ENCODE results near the gene DIP2A.
A peak's percentile ranks its signal among the peaks of the same experiment; 100 is the strongest.

DIP2A gene

DNA sequence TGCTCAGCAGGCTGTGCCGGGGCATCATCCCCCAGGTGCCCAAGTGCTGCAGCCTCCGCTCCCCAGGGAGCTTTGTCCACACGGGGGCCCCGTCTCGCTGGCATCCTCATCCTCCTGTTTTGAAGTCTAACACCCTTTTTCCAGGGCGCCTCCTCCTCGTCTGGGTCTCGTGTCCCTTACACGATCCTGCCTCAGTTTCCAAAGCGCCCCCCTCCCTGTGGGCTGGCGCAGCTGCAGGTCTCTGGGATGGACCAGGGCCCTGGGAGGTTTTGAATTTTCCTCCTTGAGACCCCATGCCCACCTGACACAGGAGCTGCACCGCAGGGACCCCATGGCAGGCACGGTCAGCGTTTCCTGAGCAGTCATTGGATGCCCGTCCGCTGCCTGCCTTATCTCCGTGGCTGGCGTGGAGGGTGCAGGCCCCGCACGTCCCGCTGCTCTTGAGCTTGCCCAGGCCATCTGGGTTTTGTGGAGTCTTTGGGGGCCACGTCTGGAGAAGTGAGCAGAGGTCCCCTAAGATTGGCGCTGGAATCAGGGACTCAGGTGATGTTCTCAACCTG is 37.4 kb upstream of the DIP2A start:
- Histone ChIP-seq H2BK12ac (ENCODE audit: low read length) (no peak overlapping the region), H3K18ac (ENCODE audit: low read length) (no peak overlapping the region), H4K8ac (ENCODE audit: low read depth, low read length) (no peak overlapping the region), H3K23ac (ENCODE audit: low read depth, low read length, poor library complexity) (peak overlapping the region; percentile 14), H3K4ac (ENCODE audit: low read length) (no peak overlapping the region), H3K27me3 (ENCODE audit: control insufficient read depth in 3 of 3, insufficient read depth in 3 of 3, low read depth in 1 of 3, low read length in 3 of 3) (no peaks in the 10 kb centered on the region), H3K27ac (replicated peaks; ENCODE audit: low read length) (no peak overlapping the region), H3K36me3 (replicated peaks in 1 of 2; ENCODE audit: control insufficient read depth in 2 of 2, insufficient read depth in 2 of 2, low read length in 2 of 2) (peaks cover 25 to 78% of the 10 kb centered on the region in 2 donors), H2BK15ac (ENCODE audit: low read length) (no peak overlapping the region), H3K79me1 (ENCODE audit: low read depth, low read length) (peaks cover 4% of the 10 kb centered on the region), H3K9ac (ENCODE audit: low read depth, low read length, poor library complexity) (no peak overlapping the region), H3K9me3 (replicated peaks in 1 of 2; ENCODE audit: control insufficient read depth in 2 of 2, insufficient read depth in 1 of 2, low read depth in 1 of 2, low read length in 2 of 2) (peaks cover 0 to 2% of the 10 kb centered on the region in 2 donors), H4K91ac (ENCODE audit: low read depth, low read length, poor library complexity) (no peak overlapping the region), H2BK120ac (ENCODE audit: low read depth, low read length) (no peak overlapping the region), H2AFZ (ENCODE audit: low read length) (no peak overlapping the region), H3K4me1 (ENCODE audit: control insufficient read depth in 2 of 2, insufficient read depth in 1 of 2, low read depth in 1 of 2, low read length in 2 of 2) (peaks cover 2 to 3% of the 10 kb centered on the region in 2 donors), H2AK5ac (ENCODE audit: low read depth, low read length) (no peak overlapping the region), H3K4me2 (ENCODE audit: insufficient read depth, low read length, poor library complexity, severe bottlenecking) (no peak overlapping the region), H3K4me3 (ENCODE audit: low read length in 2 of 2) (peak overlapping the region in 1 of 2 donors; percentile 16), H2BK5ac (ENCODE audit: low read length) (no peak overlapping the region), H3K14ac (ENCODE audit: low read length) (no peak overlapping the region)
- no peak for DNase-seq (ENCODE audit: low spot score)
- WGBS, 2 donors (ENCODE audit: extremely low coverage in 2 of 2, insufficient read length in 2 of 2, insufficient replicate concordance in 1 of 2), result no CpG with 5 or more reads among the region's 23 CpGs

DNA sequence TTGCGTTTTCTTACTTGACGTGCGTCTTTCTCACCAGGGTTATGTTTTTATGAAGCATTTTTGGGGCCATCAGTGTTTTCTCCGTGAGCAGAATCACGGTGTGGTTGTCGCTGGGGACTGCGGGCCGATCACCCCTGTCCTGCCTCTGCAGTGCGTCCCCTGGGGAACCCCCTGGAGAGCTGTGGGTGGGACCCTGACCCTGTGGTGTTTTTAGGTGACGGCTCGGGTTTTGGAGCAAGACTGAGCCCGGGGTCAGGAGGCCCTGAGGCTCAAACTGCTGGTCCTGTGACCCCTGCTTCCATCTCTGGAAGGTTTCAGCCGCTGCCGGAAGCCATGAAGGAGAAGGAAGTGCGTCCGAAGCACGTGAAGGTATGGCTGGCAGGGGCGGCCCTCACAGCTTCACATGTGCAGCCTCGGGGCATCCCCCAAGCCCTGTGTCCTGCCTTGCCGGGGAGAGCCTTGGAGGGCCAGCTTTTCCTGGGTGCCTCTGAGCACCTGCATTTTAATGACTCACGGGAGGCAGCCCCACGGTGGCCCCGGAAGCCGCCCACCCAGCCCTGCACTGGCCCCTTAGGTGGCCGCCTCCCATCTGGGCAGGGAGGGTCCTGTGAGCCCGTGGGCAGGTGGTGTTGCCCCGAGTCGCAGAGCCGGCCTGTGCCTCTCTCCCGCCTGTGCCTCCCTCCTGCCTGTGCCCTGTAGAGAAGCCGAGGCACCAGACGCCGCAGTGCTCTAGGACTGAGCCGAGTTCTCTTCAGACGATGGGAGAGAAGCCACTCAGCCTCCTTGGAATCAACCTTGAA is 36.7 kb upstream of the DIP2A start:
- Histone ChIP-seq H4K8ac (ENCODE audit: low read depth, low read length) (no peak overlapping the region), H2AK5ac (ENCODE audit: low read depth, low read length) (no peak overlapping the region), H3K79me1 (ENCODE audit: low read depth, low read length) (peaks cover 2% of the 10 kb centered on the region), H2BK15ac (ENCODE audit: low read length) (no peak overlapping the region), H3K4me3 (ENCODE audit: low read length in 2 of 2) (no peak overlapping the region), H3K18ac (ENCODE audit: low read length) (no peak overlapping the region), H3K36me3 (replicated peaks in 1 of 2; ENCODE audit: control insufficient read depth in 2 of 2, insufficient read depth in 2 of 2, low read length in 2 of 2) (peaks cover 25 to 78% of the 10 kb centered on the region in 2 donors), H3K4me2 (ENCODE audit: insufficient read depth, low read length, poor library complexity, severe bottlenecking) (no peak overlapping the region), H3K9me3 (replicated peaks in 1 of 2; ENCODE audit: control insufficient read depth in 2 of 2, insufficient read depth in 1 of 2, low read depth in 1 of 2, low read length in 2 of 2) (peaks cover 0 to 2% of the 10 kb centered on the region in 2 donors), H3K14ac (ENCODE audit: low read length) (no peak overlapping the region), H2BK5ac (ENCODE audit: low read length) (no peak overlapping the region), H3K4me1 (ENCODE audit: control insufficient read depth in 2 of 2, insufficient read depth in 1 of 2, low read depth in 1 of 2, low read length in 2 of 2) (peaks cover 2 to 3% of the 10 kb centered on the region in 2 donors), H2BK12ac (ENCODE audit: low read length) (no peak overlapping the region), H4K91ac (ENCODE audit: low read depth, low read length, poor library complexity) (no peak overlapping the region), H2AFZ (ENCODE audit: low read length) (no peak overlapping the region), H3K27me3 (ENCODE audit: control insufficient read depth in 3 of 3, insufficient read depth in 3 of 3, low read depth in 1 of 3, low read length in 3 of 3) (no peaks in the 10 kb centered on the region), H3K23ac (ENCODE audit: low read depth, low read length, poor library complexity) (no peak overlapping the region), H3K27ac (replicated peaks; ENCODE audit: low read length) (no peak overlapping the region), H3K4ac (ENCODE audit: low read length) (no peak overlapping the region), H3K9ac (ENCODE audit: low read depth, low read length, poor library complexity) (no peak overlapping the region), H2BK120ac (ENCODE audit: low read depth, low read length) (no peak overlapping the region)
- WGBS, 2 donors (ENCODE audit: extremely low coverage in 2 of 2, insufficient read length in 2 of 2, insufficient replicate concordance in 1 of 2), result no CpG with 5 or more reads among the region's 35 CpGs
- DNase-seq (ENCODE audit: low spot score), result no peak

DNA sequence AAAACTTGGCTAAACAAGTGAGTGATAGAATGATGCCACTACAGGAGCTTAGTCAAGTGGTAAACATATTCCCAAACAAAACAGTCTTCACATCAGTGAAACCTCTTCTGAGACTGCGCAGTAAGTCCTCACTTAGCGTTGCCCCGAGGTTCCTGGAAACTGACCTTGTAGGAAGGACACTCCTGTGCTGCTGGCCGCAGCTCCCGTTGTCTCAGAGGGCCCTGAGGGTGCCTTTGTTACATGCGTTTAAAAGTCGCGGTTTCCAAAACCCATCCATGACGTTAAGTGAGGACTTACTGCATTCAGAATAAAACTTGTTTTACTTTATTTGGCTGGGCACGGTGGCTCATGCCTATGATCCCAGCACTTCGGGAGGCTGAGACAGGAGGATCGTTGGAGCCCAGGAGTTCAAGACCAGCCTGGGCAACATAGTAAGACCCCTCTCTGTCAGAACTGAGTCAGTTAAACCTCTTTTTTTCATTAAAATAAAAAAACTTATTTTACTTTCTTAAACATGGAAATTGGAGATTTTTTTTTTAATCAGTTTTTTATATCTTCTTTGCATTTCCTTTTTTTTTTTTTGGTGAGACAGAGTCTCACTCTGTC is 36.0 kb upstream of the DIP2A start:
- Histone ChIP-seq H3K18ac (ENCODE audit: low read length) (no peak overlapping the region), H3K27me3 (ENCODE audit: control insufficient read depth in 3 of 3, insufficient read depth in 3 of 3, low read depth in 1 of 3, low read length in 3 of 3) (no peaks in the 10 kb centered on the region), H3K79me1 (ENCODE audit: low read depth, low read length) (peaks cover 2% of the 10 kb centered on the region), H2BK120ac (ENCODE audit: low read depth, low read length) (no peak overlapping the region), H3K14ac (ENCODE audit: low read length) (no peak overlapping the region), H4K8ac (ENCODE audit: low read depth, low read length) (no peak overlapping the region), H3K4me1 (ENCODE audit: control insufficient read depth in 2 of 2, insufficient read depth in 1 of 2, low read depth in 1 of 2, low read length in 2 of 2) (peaks cover 2 to 3% of the 10 kb centered on the region in 2 donors), H3K36me3 (replicated peaks in 1 of 2; ENCODE audit: control insufficient read depth in 2 of 2, insufficient read depth in 2 of 2, low read length in 2 of 2) (peaks cover 30 to 80% of the 10 kb centered on the region in 2 donors), H3K9me3 (replicated peaks in 1 of 2; ENCODE audit: control insufficient read depth in 2 of 2, insufficient read depth in 1 of 2, low read depth in 1 of 2, low read length in 2 of 2) (peaks cover 0 to 2% of the 10 kb centered on the region in 2 donors), H2BK15ac (ENCODE audit: low read length) (no peak overlapping the region), H3K4ac (ENCODE audit: low read length) (no peak overlapping the region), H2BK5ac (ENCODE audit: low read length) (no peak overlapping the region), H3K4me2 (ENCODE audit: insufficient read depth, low read length, poor library complexity, severe bottlenecking) (no peak overlapping the region), H2BK12ac (ENCODE audit: low read length) (no peak overlapping the region), H3K4me3 (ENCODE audit: low read length in 2 of 2) (no peak overlapping the region), H3K23ac (ENCODE audit: low read depth, low read length, poor library complexity) (no peak overlapping the region), H4K91ac (ENCODE audit: low read depth, low read length, poor library complexity) (no peak overlapping the region), H3K9ac (ENCODE audit: low read depth, low read length, poor library complexity) (no peak overlapping the region), H3K27ac (replicated peaks; ENCODE audit: low read length) (no peak overlapping the region), H2AFZ (ENCODE audit: low read length) (no peak overlapping the region), H2AK5ac (ENCODE audit: low read depth, low read length) (no peak overlapping the region)
- no CpG with 5 or more reads among the region's 12 CpGs for WGBS, 2 donors (ENCODE audit: extremely low coverage in 2 of 2, insufficient read length in 2 of 2, insufficient replicate concordance in 1 of 2)
- no peak for DNase-seq (ENCODE audit: low spot score)

DNA sequence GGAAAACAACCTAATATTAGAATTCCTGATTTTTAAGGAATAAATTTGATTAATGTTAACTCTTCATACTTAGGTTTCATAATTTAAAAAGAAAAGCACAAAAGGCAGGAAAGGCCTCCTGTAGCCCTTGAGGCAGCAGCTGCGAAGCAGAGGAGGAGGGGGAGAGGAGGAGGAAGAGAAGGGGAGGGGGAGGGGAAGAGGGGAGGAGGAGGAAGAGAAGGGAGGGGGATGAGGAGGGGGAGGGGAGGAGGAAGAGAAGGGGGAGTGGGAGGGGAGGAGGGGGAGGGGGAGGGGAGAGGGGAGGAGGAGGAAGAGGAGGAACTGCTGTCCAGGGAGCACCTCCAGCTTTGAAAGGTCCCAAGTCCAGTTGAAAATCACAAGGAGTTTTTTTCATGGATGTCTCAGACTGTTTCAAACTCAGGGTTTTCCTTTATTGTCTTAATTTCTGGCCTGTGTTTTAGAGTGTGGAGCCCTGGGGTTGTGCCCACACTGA is 35.1 kb upstream of the DIP2A start:
- Histone ChIP-seq H3K4me1 (ENCODE audit: control insufficient read depth in 2 of 2, insufficient read depth in 1 of 2, low read depth in 1 of 2, low read length in 2 of 2) (peaks cover 2 to 3% of the 10 kb centered on the region in 2 donors), H2AK5ac (ENCODE audit: low read depth, low read length) (no peak overlapping the region), H3K36me3 (replicated peaks in 1 of 2; ENCODE audit: control insufficient read depth in 2 of 2, insufficient read depth in 2 of 2, low read length in 2 of 2) (peaks cover 32 to 80% of the 10 kb centered on the region in 2 donors), H3K4ac (ENCODE audit: low read length) (no peak overlapping the region), H2AFZ (ENCODE audit: low read length) (no peak overlapping the region), H3K23ac (ENCODE audit: low read depth, low read length, poor library complexity) (no peak overlapping the region), H3K4me2 (ENCODE audit: insufficient read depth, low read length, poor library complexity, severe bottlenecking) (no peak overlapping the region), H2BK15ac (ENCODE audit: low read length) (no peak overlapping the region), H4K8ac (ENCODE audit: low read depth, low read length) (peak overlapping the region; percentile 7), H3K27ac (replicated peaks; ENCODE audit: low read length) (peak overlapping the region; percentile 4), H3K14ac (ENCODE audit: low read length) (no peak overlapping the region), H2BK120ac (ENCODE audit: low read depth, low read length) (no peak overlapping the region), H3K27me3 (ENCODE audit: control insufficient read depth in 3 of 3, insufficient read depth in 3 of 3, low read depth in 1 of 3, low read length in 3 of 3) (no peaks in the 10 kb centered on the region), H3K4me3 (ENCODE audit: low read length in 2 of 2) (no peak overlapping the region), H3K9me3 (replicated peaks in 1 of 2; ENCODE audit: control insufficient read depth in 2 of 2, insufficient read depth in 1 of 2, low read depth in 1 of 2, low read length in 2 of 2) (peaks cover 0 to 2% of the 10 kb centered on the region in 2 donors), H3K18ac (ENCODE audit: low read length) (peak overlapping the region; percentile 84), H3K79me1 (ENCODE audit: low read depth, low read length) (peaks cover 2% of the 10 kb centered on the region), H2BK5ac (ENCODE audit: low read length) (no peak overlapping the region), H4K91ac (ENCODE audit: low read depth, low read length, poor library complexity) (no peak overlapping the region), H2BK12ac (ENCODE audit: low read length) (no peak overlapping the region), H3K9ac (ENCODE audit: low read depth, low read length, poor library complexity) (no peak overlapping the region)
- DNase-seq (ENCODE audit: low spot score), result no peak
- no CpG with 5 or more reads among the region's 1 CpG for WGBS, 2 donors (ENCODE audit: extremely low coverage in 2 of 2, insufficient read length in 2 of 2, insufficient replicate concordance in 1 of 2)

Data from neuronal stem cell (in vitro differentiated cells).